GM12891 (cell line): ENCODE data around the gene SEC31A.

ENCODE experiments used
- POLR2A ChIP-seq: IDR thresholded peaks from 2 replicates; pipeline ENCODE4 v1.6.1; 2011; ENCODE audit warnings: low read depth, low read length, control low read depth
- POLR2AphosphoS5 ChIP-seq: IDR thresholded peaks from 2 replicates; pipeline ENCODE4 v1.6.1; 2011; ENCODE audit warnings: low read depth, low read length, control low read depth
- POU2F2 ChIP-seq: IDR thresholded peaks from 2 replicates; pipeline ENCODE4 v1.6.1; 2011; ENCODE audit warnings: low read depth, mild to moderate bottlenecking, control low read depth, low read length, moderate library complexity
- SPI1 ChIP-seq: IDR thresholded peaks from 2 replicates; pipeline ENCODE4 v1.6.1; 2011; ENCODE audit warnings: low read depth, low read length, control low read depth
- TAF1 ChIP-seq: IDR thresholded peaks from 2 replicates; pipeline ENCODE4 v1.6.1; 2011; ENCODE audit warnings: low read depth, low read length, control low read depth

- no peak for TF ChIP-seq TAF1
- no peak for TF ChIP-seq POLR2A
- no peak for TF ChIP-seq POLR2AphosphoS5
- TF ChIP-seq SPI1 = no peak
- TF ChIP-seq POU2F2 = no peak
Observed at GRCh38 chr4:82811392-82811791, 79.6 kb downstream of the SEC31A start.
